HG03159 (cell line): ENCODE data around the gene NTF3.

ENCODE experiments used
- ATAC-seq: cut with Tn5 transposase; IDR thresholded peaks from one replicate; pipeline ENCODE4 v1.9.1; 2021; ENCODE audit warnings: mild to moderate bottlenecking, moderate library complexity; ENCODE audit not compliant: unreplicated experiment

NTF3 gene

DNA sequence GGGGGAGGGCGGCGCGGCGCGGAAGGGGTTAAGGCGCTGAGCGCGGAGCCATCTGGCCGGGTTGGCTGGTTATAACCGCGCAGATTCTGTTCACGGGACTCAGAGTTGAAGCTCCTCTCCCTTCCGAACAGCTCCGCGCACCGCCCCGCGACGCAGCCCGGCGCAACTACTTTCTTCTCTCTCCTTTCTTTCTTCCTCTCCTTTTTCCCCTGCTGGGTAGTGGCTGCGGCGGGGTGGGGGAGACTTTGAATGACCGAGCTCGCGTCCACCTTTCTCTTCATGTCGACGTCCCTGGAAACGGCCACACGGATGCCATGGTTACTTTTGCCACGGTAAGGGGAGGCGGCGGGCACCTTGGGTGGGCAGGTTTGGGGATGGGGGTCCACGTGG lies at the start of gene NTF3:
Gene NTF3 (plus strand): TSS at position 98 of the 390 bp plus-strand sequence. CDS start 217 bp downstream, at position 315.
- no peak for ATAC-seq

DNA sequence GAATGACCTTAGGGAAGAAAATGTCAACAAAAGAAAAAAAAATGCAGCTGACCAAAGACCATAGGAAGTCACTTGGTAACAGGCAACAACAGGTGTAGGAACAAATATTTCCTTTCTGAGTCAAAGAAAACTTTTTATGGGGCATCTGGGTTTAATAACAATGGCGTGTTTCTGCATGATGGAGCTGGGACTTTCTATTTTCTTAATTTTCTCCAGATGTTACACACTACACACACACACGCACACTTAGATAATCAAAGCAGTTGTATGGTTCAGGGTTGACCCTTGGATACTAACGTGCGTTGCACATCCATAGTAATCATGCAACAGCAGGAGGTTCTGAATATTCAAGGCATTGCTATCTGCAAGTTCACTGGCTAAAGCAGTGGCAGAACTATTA lies 47.9 kb upstream of the NTF3 start:
- no peak for ATAC-seq

DNA sequence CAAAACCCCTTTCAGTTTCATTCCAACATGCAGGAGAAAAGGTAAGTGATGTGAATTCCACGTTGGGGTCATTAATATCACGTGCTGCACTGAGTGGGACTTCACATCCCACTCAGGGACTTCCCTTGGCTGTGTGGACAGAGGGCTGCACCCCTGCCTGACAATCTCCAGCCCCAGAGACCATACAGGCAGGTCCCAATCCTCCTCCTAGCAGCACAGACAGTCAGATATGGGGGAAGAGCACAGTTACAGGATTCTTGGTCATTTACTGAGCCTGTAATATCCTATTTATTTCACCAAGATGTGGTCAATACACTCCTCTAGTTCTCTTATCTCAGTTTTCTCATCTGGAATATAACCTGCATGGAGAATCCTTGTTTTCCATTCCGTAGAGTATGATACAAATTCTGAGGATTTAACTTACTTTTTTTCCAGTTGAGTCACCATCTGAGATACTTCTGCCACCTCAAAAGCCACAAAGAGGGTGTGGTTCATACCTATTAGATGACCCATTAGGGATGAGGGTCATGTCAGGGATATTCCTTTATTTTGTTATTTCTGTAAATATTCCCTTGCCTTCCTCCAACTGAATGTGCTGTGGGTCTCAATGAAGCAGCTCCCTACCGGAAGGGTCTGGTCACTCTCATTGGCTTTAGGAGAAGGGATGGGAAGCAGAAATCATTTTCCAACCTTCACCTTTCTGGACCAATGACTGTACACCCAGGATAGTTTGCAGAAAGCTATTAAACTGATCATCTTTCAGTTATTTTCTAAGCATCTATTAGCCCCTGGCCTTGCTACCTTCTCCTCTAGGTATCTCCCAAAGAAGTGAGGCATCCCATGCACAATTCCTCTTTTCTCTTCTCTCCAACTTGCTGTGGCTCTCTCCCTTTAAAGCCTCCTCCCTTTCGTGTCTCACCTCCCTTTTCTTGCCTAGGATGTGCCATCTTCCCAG lies 43.0 kb upstream of the NTF3 start:
- no peak for ATAC-seq

DNA sequence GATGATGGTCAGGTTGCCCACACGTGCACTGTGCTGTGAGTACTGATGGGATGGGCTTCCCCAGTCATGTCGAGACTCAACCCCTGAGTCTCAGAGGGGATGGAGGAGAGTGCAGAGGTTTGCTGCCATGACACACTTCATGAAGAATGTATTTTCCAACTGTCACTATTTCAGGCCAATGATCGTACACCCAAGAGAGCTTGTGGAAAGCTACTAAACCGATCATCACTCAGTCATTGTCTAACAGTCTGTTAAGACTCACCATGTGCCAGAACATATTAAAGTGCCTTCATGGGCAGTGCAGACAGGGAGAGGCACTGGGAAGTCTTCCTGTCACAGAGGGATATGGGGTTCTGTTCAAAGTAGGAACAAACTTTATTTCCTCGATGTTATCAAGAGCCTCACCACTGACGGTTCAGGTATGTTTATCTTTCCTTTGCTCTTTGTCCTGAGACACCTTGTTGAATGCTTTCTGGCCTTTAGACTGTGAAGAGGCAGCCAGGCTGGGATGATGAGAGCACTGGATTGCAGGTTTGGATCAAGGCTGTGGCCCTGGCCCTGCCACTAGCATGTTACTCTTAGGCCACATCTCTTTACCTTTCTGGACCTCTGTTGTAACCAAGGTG lies 41.6 kb upstream of the NTF3 start:
- ATAC-seq: no peak

DNA sequence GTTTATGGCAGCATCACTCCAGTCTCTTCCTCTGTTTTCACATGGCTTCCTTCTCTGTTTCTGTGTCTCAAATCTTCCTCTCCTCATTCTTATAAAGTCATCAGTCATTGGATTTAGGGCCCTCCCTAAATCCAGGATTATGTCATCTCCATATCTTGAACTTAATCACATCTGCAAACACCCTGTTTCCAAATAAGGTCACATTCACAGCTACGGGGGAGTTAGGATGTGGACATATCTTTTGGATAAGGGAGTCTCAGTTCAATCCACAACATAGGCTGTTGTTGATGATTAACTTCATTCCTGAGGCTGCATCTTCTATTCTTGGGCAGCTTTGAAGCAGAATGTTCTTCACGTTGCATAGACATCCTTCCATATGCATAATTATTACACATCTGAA lies 40.3 kb upstream of the NTF3 start:
- ATAC-seq: no peak

DNA sequence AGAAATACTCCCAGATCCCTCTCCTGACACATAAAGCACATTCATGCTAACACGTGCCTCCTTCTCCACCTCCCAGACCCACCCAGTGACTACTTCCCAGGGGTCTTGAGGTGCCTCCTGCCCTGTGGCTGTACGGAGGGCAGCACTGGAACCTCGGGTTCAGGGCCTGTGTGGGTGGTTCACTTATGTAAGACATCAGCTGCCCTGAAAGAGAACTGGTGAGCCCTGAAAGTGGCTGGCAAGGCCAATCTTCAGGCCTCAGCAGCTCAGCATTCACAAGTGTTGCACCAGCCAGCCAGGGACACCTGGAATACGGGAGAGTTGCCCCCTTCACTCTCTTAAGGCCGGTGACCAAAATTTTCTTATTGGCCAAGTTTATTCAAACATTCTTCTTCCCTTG lies 38.9 kb upstream of the NTF3 start:
- no peak for ATAC-seq

DNA sequence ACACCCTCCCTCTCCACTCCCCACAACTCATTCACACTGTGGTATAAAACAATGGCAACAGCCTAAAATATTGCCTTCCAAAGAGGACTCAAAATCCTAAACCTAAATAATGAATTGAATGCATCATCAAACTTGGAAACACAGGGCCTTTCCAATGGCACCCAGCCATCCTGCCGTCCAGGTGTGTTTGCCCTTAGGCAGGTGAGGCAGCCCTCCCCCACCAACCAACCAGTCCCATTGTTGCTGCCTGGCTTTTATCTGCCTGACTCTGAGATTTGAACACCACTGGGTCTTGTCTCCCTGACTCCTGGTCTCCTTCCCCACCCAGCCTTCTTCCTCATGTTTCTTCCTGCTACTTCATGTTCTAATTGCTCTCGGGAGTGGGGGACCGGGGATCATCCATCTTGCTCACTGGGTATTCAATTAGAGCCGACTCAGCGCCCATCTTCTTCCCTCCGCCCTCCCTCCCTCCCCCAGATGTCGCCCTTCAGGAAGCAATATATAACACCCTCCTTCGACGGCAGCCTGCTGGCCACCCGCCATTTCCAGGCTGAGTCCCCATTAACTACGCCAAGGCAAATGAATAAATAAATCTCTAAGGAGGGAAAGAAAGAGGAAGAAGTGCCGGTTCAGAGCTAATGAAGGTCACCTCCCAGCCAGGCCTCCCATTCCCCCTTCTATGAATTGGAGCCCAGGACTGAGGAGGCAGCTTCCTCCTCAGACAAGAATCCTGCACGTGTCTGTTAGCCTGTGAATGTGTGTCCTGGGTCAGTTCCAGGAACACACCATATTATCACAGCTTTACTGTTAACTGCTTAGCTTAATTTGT lies 36.3 kb upstream of the NTF3 start:
- no peak for ATAC-seq

DNA sequence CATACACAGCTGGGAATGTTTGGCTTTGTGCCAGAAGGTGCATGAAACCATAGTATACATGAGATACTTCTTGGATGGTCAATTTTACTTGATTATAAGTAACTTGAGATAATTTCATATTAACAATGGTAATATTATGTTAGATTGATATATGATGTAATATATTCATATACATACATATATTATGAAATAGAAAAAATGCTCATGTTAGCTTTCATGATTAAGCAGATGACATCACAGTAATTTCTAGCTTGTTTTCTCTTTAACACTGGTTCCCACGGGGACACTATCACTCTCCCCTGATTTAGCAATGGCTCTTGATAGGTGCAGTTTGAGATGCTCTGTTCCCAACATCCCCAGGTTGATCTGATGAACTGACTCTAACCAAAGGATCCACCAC lies 35.4 kb upstream of the NTF3 start:
- ATAC-seq: no peak

DNA sequence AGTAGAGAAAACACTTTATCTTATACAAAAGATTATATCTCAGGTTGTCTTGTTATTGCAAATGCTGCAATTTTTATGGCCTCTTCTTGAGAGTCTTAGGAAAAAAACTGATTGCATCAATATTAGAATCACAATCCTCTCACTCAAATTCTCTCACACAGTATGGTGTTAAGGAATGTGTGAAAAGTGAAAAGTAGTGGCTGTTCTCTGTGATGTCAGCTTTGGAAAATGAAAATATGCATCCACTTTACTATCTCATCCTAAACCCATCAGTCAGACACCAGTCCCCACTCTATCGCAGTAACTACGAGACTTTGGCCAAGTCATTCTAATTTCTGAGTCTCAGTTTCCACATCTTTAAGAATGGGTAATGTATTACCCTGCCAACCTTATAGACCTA lies 32.6 kb upstream of the NTF3 start:
- no peak for ATAC-seq

DNA sequence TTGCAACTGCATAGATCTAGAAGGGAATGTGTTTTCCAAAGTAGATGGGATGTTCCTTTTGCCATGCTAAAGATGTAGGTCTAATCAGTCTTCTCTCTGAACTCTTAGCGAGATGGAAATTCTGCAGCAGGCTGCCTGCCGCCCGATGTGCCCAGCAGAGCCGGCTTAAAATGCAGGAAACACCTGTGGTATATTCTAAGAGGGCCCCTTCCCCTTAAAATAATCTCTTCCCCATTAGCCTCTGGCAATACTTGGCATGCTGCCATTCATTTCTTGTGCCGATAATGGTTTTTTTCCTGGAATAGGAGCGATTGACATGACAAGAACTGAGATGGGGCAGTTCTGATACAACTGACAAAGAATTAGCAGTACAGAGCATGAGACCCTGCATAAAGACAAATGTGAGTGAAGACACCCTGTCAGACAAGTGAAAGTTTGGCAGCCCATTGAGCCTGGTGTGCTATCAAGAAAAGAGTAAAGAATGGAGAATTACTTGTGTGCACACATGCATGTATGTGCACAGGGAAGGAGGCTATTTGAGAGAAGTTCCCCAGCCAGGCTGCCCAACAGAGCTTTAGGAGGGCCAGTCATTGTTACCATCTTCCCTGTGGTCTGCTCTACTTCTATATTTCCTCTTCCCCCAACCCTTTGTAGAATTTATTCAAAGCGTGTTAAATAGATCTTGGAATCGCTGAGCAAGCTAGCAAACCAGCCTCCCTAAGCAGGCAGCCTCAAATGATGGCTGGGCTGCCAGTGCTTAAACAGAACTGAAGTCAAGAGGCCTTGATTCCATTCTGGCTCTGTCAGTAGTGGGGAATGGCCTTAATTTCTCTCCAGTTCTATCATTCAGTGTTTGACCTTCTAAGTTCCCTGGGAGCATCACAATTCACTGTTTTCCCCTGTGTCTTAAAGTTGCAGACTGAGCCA lies 29.6 kb upstream of the NTF3 start:
- no peak for ATAC-seq

DNA sequence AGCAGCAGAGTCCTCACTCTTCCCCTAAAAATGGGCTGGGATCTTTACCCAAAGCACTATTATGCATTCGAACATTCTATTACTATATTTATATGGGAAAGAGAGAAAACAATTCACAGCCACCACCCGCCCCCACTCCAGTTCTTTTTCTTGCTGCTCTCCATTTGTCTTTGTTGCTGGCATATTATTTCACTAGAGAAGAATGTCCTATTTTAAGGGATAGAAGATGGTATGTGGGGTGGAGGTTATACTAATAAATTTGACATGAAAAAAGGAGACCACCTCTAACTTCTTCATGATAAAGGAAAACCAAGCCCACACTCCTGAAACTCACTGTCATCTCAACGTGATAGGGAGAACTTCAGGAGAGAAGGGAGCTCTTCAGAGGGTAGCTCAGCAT lies 28.5 kb upstream of the NTF3 start:
- no peak for ATAC-seq

DNA sequence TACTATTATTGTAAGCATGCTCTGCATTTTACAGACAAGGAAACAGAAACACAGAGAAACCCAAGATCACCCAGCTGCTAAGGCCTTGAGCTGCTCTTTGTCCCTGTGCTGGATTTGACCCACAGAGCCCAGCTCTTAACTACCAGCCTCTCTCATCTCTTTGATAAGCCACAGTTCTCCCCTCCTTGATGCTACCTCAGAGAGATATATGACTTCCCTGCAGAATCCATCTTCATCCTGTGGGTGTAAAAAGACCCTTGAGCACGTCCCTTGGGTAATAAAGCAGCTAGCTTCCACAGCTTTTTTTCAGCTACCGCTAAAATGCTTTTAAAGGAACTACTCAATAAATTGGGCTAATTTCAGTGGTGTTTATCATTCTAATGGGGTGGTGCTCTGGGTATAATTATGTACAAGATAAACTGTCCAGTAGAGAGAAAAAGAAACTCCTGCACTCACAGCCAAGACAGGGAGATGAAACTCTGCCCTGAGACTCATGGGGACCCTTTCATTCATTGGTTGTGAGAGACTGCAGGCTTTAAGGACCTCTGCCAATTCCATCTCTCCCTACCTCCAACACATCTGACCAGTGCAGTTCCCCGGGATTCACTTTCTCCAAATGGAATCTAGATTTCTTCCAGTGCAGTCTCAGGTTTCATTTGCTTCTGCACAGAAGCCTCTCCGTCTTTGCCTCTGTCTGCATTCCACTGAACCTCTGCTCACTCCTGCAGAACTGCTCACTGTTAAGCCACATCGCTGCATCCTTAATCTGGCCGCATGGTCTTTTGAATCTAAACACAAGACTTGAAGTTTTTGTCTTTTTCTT lies 24.7 kb upstream of the NTF3 start:
- ATAC-seq: no peak

DNA sequence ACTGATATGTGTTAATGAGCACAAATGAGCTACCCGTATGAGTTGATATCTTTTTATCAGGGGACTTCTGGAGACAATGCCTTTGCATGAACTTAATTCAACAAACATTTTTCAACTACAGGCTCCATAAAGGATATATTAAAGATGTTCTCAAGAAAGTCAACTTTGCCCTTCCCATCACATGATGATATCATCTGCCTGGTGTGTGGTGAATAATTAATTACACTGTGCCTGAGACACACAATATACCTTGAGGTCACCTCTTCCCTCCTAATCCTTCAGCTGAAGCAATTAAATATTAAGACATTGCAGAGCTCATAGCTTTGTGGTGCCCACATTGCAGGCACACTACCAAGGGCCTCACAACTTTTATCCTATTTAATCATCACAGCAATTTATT lies 22.3 kb upstream of the NTF3 start:
- no peak for ATAC-seq

DNA sequence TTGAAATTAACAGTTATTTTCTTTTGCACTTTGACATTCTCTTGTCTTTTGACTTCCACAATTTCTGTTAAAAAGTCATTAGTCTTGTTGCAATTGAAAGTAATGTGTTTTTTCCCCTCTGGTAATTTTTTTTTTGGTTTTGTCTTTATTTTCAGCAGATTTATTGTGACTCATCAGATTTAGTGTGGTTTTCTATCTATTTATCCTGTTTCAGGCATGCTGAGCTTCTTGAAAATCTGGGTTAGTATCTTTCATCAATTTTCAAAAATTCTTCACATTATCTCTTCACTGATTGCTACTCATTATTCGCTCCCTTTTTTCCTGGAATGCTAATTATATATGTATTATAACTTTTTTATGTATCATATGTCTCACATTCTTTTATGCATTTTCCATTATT lies 15.3 kb upstream of the NTF3 start:
- no peak for ATAC-seq

DNA sequence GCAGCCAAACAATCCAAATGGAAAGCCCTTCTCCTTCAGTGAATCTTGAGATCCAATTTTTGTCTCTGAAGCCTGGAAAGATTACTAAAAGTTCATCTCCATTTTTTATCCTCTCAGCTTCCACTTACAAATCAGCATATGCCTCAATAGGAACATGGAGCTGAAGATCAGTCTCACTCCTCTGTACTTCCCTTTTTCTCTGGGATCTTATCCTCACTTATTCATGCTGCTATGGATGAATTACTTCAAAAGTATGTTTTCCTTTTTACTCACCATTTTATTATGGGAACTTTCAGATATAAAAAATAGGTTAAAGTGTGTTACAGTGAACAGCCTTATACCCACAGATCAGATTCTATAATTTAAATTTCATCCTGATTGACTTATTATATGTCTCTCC lies 14.4 kb upstream of the NTF3 start:
- no peak for ATAC-seq

DNA sequence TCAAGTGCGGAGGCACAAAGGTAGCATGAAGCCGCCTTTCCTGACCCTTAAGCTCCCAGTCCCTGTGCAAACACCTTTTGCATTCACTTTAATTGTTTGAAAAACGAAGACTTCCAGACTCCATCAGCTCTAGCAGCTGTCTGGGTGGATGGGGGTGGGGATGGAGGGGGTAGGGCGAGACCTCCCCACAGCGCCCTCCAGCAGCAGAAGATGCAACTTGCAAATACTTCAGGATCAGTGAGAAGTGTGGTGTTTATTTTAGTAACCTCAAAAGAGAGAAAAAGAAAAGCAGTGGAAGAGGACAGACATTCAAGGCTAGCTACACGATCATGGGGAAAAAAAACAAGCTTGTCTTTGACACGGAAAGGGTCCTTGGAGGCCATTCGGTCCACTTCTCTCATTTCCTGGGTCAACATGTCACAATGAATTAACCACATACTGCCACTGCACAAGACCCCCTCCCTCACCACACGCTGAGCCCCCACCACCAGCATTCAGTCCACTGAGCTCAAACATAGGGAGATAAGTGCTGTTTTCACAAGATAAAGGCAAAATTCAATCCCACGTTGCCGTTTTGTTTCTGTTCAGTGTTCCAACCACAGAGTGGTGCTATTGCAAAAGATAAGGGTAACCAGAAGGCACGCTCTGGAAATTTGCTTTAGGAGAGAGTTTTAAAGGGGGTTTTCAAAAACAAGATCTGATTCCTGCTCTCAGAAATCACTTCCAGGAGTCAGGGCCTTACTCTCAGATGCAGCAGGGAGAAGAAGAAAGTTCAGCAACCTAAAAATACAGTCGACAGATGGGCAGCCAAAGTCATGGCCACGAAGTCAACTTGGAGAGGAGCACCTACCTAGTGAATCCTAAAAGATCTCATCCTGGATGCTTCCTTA lies 3.3 kb upstream of the NTF3 start:
- no peak for ATAC-seq

DNA sequence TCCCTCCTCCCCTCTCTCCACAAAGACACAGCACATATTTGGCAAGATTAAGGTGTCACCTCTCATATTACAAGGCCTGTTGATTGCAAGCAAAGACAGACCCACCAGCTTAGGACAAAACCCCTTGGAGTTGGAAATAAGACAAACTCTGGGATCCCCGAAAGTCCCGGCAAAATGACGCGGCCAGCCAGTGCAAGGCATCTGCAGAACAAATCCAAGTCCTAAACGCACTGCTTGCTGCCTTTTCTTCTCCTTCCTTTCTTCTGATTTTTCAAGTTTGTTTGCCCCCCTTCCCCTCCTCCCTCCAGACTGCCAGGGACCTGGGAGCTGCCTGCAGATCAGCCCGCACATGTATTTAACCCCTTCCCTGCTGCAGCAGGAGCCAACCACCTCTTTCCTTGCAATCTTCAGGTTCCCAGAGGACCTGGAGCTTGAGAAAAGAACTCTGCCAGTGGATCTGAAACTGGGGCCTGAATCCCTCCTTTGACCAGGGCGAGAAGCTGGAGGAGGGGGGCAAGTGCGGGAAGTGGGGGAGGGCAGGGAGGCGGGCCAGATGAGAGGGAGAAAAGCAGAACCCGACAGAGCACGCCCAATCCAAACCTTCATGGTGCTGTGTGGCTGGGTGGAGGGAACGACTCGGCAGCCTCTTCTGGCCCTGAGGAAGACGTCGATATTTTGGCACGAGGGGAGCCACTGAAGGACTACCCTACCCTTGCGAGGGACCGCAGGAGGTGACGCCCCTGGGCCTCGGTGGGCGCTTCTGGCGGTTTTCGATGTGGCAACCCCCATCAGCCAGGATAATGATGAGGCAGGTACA lies 2.0 kb upstream of the NTF3 start:
- ATAC-seq: no peak
